ENCODE results near the gene MAD1L1.
A peak's percentile ranks its signal among the peaks of the same experiment; 100 is the strongest.

MAD1L1 gene

DNA sequence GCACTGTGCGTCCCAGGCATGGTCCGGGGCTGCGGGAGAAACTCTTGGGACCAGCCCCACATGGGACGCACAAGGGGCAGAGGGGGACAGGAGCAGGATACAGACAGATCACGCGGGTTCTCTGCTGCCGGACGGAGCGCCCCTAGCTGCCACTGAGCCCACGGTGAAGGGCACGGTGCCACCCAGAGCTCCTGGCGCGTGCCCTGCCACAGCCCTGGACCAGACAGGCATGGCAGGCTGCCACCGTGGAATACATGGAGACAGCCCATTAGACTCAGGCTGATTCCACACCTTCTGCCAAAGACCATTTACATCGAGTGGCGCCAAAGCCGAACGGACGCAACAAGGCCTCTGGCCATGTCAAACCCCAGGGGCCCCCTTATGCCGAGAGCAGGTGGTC is 90.4 kb downstream of the MAD1L1 start:
- no peak for DNase-seq (ENCODE audit: low read depth)
- H3K4me3 ChIP-seq (ENCODE audit: low read depth, low read length) = no peak overlapping the region
- in situ Hi-C loops (cut with HindIII; ENCODE audit: low sequenced_read_pairs) = no loop called here
- TF ChIP-seq, protein P1, sequence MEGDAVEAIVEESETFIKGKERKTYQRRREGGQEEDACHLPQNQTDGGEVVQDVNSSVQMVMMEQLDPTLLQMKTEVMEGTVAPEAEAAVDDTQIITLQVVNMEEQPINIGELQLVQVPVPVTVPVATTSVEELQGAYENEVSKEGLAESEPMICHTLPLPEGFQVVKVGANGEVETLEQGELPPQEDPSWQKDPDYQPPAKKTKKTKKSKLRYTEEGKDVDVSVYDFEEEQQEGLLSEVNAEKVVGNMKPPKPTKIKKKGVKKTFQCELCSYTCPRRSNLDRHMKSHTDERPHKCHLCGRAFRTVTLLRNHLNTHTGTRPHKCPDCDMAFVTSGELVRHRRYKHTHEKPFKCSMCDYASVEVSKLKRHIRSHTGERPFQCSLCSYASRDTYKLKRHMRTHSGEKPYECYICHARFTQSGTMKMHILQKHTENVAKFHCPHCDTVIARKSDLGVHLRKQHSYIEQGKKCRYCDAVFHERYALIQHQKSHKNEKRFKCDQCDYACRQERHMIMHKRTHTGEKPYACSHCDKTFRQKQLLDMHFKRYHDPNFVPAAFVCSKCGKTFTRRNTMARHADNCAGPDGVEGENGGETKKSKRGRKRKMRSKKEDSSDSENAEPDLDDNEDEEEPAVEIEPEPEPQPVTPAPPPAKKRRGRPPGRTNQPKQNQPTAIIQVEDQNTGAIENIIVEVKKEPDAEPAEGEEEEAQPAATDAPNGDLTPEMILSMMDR (IDR thresholded peaks at IDR 0.05; ENCODE audit: low read depth, low read length, missing control alignments) = no peak

DNA sequence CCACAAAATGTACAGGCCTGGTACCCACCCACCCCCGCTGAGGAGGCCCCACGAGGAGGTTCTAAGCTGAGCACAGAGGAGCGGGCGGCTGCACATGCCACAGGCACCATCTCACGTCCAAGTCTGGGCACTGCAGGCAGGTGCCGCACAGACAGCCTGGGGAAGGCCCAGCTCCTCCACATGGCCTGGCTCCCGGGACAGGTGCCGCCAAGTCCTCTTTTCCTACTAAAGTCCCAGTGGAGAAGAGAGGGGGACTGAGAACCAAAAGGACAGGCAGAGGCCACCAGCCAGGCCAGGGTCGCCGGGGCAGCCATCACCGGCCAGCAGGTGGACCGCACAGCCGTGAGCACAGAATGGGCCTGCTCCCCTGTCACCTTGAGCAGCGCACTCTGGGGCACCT is 91.1 kb downstream of the MAD1L1 start:
- H3K4me3 ChIP-seq (ENCODE audit: low read depth, low read length) = no peak overlapping the region
- TF ChIP-seq, protein P1 (IDR thresholded peaks at IDR 0.05; ENCODE audit: low read depth, low read length, missing control alignments) = peak; percentile 25
- in situ Hi-C loops (cut with HindIII; ENCODE audit: low sequenced_read_pairs) = no loop called here
- no peak for DNase-seq (ENCODE audit: low read depth)

DNA sequence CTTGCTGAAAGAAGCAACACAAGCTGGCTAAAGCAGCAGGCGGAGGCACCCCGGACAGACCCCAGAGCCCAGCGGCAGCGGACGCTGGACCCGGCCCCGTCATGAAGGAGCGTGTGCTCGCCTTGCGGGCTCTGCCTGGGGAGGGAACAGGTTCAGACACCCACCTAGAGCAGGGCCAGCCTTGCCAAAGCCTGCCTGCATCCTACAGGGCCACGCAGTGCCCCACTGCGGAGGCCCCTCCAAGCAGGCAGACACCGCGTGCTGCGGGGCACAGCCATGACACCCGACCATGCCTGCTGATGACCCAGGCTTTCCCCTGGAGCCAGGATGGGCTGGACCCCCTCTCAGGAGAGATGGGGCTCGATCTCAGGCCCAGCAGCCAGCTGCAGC is 91.7 kb downstream of the MAD1L1 start:
- H3K4me3 ChIP-seq (ENCODE audit: low read depth, low read length) = no peak overlapping the region
- no peak for DNase-seq (ENCODE audit: low read depth)
- in situ Hi-C loops (cut with HindIII; ENCODE audit: low sequenced_read_pairs) = no loop called here
- TF ChIP-seq, protein P1 (IDR thresholded peaks at IDR 0.05; ENCODE audit: low read depth, low read length, missing control alignments) = no peak

DNA sequence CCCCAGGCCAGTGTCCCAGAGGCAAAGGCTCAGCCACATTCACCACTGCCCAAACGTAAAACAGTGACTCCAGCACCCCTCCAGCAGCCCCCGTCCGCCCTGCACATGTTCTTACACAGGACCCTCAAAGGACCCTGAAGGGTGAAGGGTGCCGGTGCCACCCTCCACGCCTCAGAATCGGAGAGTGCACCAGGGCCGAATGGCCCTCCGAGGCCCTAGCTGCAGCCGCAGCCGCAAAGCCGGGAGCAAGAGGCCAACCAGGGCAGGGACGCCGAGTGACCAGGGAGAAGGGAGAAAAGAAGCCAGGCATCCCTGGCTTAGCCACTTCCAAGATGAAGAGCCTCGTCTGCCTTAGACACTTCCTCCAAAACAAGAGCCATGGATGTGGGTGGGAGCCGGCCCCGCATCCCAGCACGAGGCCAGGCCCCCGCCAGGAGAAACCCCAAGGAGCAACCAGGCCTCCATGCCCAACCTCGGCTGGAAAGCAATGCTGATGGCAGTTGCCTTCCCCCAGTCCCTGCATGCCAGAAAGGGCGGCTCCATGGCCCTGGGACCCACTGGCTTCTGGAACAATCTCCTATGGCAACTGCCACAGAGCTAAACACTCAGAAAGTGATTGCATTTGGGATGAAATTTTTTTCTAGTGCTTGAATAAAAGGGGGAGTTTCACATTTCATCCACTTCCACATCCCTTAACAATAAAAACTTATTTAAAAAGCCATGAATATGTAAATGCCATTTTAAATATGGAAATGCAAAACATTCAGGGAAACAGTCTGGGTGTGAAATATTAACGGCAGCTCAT is 92.3 kb downstream of the MAD1L1 start:
- DNase-seq (ENCODE audit: low read depth) = no peak
- TF ChIP-seq, protein P1 (IDR thresholded peaks at IDR 0.05; ENCODE audit: low read depth, low read length, missing control alignments) = no peak
- in situ Hi-C loops (cut with HindIII; ENCODE audit: low sequenced_read_pairs) = no loop called here
- no peak overlapping the region for H3K4me3 ChIP-seq (ENCODE audit: low read depth, low read length)

DNA sequence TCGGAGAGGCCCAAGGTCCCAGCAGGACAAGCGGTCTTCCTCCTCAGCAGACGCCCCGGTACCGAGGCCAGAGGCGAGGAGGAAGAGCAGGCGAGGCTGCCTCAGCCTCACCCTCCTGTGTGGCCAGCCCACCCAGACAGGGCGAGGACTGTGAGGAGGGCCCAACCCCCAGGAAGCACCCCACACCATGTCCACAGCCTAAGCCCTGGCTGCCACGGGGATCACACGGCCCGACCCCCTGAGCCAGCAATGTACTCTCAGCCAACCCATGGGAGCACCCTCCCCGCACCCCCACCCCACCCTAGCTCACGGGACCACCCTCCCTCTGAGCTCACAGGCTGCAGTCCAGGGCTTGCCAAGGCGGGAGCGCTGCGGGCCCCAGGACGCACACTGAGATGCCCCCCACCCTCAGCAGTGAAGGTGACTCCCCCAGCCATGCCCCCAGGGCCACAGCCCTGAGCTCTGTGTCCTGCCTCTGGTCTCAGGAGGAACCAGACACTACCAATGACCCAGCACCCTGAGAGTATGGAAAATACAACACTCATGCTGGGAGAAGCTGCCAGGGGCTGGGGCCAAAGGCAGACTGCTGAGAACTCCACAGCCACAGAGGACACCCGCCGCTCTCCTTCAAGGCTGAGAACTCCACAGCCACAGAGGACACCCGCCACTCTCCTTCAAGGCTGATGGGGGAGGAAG is 93.6 kb downstream of the MAD1L1 start:
- in situ Hi-C loops (cut with HindIII; ENCODE audit: low sequenced_read_pairs) = no loop called here
- TF ChIP-seq, protein P1 (IDR thresholded peaks at IDR 0.05; ENCODE audit: low read depth, low read length, missing control alignments) = no peak
- DNase-seq (ENCODE audit: low read depth) = no peak
- no peak overlapping the region for H3K4me3 ChIP-seq (ENCODE audit: low read depth, low read length)

DNA sequence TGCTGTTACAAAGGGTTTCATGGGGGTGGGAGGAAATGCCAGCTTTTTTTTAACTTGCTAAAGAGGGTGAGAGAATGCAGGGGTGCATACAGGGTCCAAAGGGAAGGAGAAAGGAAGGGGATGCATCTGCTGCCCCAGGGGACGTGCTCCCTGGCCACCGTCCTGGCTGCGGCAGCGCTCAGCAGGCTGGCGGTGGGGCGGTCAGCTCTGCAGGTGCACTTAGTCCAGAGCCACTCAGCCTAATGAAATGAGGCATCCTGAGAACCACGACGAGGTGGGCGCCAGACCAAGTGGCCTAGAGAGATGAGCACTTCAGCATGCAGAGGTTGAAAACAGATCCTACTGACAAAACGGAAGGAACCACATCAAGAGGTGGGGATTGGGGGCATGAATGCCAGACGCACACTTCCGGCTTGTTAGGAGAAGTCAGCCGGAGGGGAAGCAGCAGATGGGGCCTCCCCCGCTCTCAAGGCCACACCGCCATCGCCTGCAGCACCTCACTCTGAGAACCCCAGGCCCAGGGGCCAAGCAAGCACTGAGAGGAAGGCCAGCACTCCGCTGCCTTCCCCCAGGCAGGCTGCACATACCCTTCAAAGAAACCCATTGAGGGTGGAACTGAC is 94.5 kb downstream of the MAD1L1 start:
- TF ChIP-seq, protein P1 (IDR thresholded peaks at IDR 0.05; ENCODE audit: low read depth, low read length, missing control alignments) = no peak
- no peak for DNase-seq (ENCODE audit: low read depth)
- H3K4me3 ChIP-seq (ENCODE audit: low read depth, low read length) = no peak overlapping the region
- in situ Hi-C loops (cut with HindIII; ENCODE audit: low sequenced_read_pairs) = no loop called here

Measured in astrocyte of the cerebellum (primary cell).